IMR-90 (cell line): ENCODE data around the gene SH2D7. TPM values are rescaled to one million over a fixed set of nuclear protein-coding genes. Genes with fewer than 3 reads are reported as not detected.

Source experiments
- ATAC-seq: fragments of 200-7000 bp; cut with Tn5 transposase; 2 replicates; pipeline ENCODE4 v1.9.1; 2020; ENCODE audit warnings: low read depth, mild to moderate bottlenecking, moderate library complexity
- BruUV-seq: library from RNA; stranded (reverse); fragments of 400-500 nt; replicated peaks from 2 replicates; lab custom pipeline; 2021; lab: Mats Ljungman, UMichigan
- CTCF ChIA-PET: fragments of 300-600 bp; formaldehyde crosslinking; extraction: SDS; loops from one replicate; lab custom pipeline; 2021; ENCODE audit warnings: antibody characterized with exemption; lab: Yijun Ruan, JAX
- POLR2A ChIA-PET: fragments of 300-600 bp; sonication (Branson Sonifier 250); formaldehyde crosslinking; loops from one replicate; lab custom pipeline; 2022; ENCODE audit warnings: antibody characterized with exemption; ENCODE audit not compliant: unreplicated experiment; lab: Charles Lee
- DNase-seq: peaks from one replicate; pipeline ENCODE4 v3.0.0; 2013
- H2AFZ ChIP-seq: replicated peaks from 2 replicates; pipeline ENCODE3; 2013; ENCODE audit warnings: low read length, mild to moderate bottlenecking; ENCODE audit not compliant: poor library complexity
- H2AK5ac ChIP-seq: 2 replicates; pipeline ENCODE4 v1.6.1; 2013; ENCODE audit warnings: low read depth, low read length, inconsistent platforms
- H2AK9ac ChIP-seq: replicated peaks from 2 replicates; pipeline ENCODE3; 2013; ENCODE audit warnings: mild to moderate bottlenecking, low read depth, low read length, moderate library complexity; ENCODE audit not compliant: poor library complexity
- H2BK120ac ChIP-seq: 2 replicates; pipeline ENCODE4 v1.6.1; 2013; ENCODE audit warnings: low read depth, low read length, inconsistent platforms
- H2BK15ac ChIP-seq: 3 replicates; pipeline ENCODE4 v1.6.1; 2013; ENCODE audit warnings: low read depth, low read length, inconsistent platforms
- H2BK20ac ChIP-seq: 2 replicates; pipeline ENCODE4 v1.6.1; 2013; ENCODE audit warnings: low read depth, mild to moderate bottlenecking, inconsistent platforms, low read length, moderate library complexity
- H2BK5ac ChIP-seq: 2 replicates; pipeline ENCODE4 v1.6.1; 2013; ENCODE audit warnings: mild to moderate bottlenecking, low read depth, low read length, inconsistent platforms; ENCODE audit not compliant: poor library complexity, severe bottlenecking
- H3K14ac ChIP-seq: replicated peaks from 2 replicates; pipeline ENCODE4 v1.6.1; 2013; ENCODE audit warnings: low read depth, low read length, inconsistent platforms
- H3K18ac ChIP-seq: 2 replicates; pipeline ENCODE4 v1.6.1; 2013; ENCODE audit warnings: low read depth, low read length, control low read depth
- H3K23ac ChIP-seq: 2 replicates; pipeline ENCODE4 v1.6.1; 2013; ENCODE audit warnings: low read depth, low read length, inconsistent platforms
- H3K27ac ChIP-seq: 2 replicates; pipeline ENCODE4 v1.5.1; 2013; ENCODE audit warnings: mild to moderate bottlenecking, control low read depth, low read length; ENCODE audit not compliant: insufficient read depth
- H3K27me3 ChIP-seq: 2 replicates; pipeline ENCODE4 v1.6.1; 2013; ENCODE audit warnings: low read length; ENCODE audit not compliant: control insufficient read depth, insufficient read depth
- H3K36me3 ChIP-seq: 2 replicates; pipeline ENCODE4 v1.6.1; 2013; ENCODE audit warnings: low read length, mixed read lengths; ENCODE audit not compliant: control insufficient read depth, insufficient read depth
- H3K4ac ChIP-seq: 2 replicates; pipeline ENCODE4 v1.6.1; 2013; ENCODE audit warnings: low read depth, low read length, inconsistent platforms
- H3K4me1 ChIP-seq: 2 replicates; pipeline ENCODE4 v1.6.1; 2013; ENCODE audit warnings: low read length, mixed read lengths; ENCODE audit not compliant: control insufficient read depth, insufficient read depth
- H3K4me2 ChIP-seq: 2 replicates; pipeline ENCODE4 v1.6.1; 2013; ENCODE audit warnings: low read depth, mild to moderate bottlenecking, control low read depth, low read length, moderate library complexity
- H3K4me3 ChIP-seq: 2 replicates; pipeline ENCODE4 v1.5.1; 2013; ENCODE audit warnings: low read depth, mild to moderate bottlenecking, control low read depth, low read length, moderate library complexity; ENCODE audit not compliant: insufficient read depth
- H3K56ac ChIP-seq: 2 replicates; pipeline ENCODE4 v1.6.1; 2013; ENCODE audit warnings: low read length, inconsistent platforms; ENCODE audit not compliant: insufficient read depth; ENCODE audit errors: extremely low read depth
- H3K79me1 ChIP-seq, 2 experiments: 2 replicates each; pipeline ENCODE4 v1.6.1; 2013; ENCODE audit warnings: low read length in 2 of 2, inconsistent platforms in 1 of 2, low read depth in 1 of 2
- H3K9ac ChIP-seq: 2 replicates; pipeline ENCODE4 v1.6.1; 2013; ENCODE audit warnings: low read depth, low read length, control low read depth
- H3K9me1 ChIP-seq: 2 replicates; pipeline ENCODE4 v1.6.1; 2013; ENCODE audit warnings: low read length, inconsistent platforms; ENCODE audit not compliant: insufficient read depth
- H3K9me3 ChIP-seq: 2 replicates; pipeline ENCODE4 v1.6.1; 2013; ENCODE audit warnings: low read length; ENCODE audit not compliant: control insufficient read depth, insufficient read depth
- H4K20me1 ChIP-seq: 2 replicates; pipeline ENCODE4 v1.6.1; 2013; ENCODE audit warnings: low read length, inconsistent platforms; ENCODE audit not compliant: insufficient read depth
- H4K5ac ChIP-seq: 2 replicates; pipeline ENCODE4 v1.6.1; 2013; ENCODE audit warnings: mild to moderate bottlenecking, low read depth, low read length, control low read depth
- H4K8ac ChIP-seq, 2 experiments: 2 replicates each; pipeline ENCODE4 v1.6.1; 2013; ENCODE audit warnings: low read depth in 2 of 2, low read length in 2 of 2, control low read depth in 1 of 2, inconsistent platforms in 1 of 2
- H4K91ac ChIP-seq: 2 replicates; pipeline ENCODE4 v1.6.1; 2013; ENCODE audit warnings: low read depth, low read length, inconsistent platforms; ENCODE audit not compliant: insufficient read depth
- CHD1 ChIP-seq: IDR thresholded peaks from 2 replicates; pipeline ENCODE4 v1.6.1; 2012; ENCODE audit warnings: low read depth, low read length, improper control_type of control experiment
- MAFK ChIP-seq: IDR thresholded peaks from 2 replicates; pipeline ENCODE4 v1.6.1; 2012; ENCODE audit warnings: low read depth, low read length, improper control_type of control experiment
- MAZ ChIP-seq: IDR thresholded peaks from 2 replicates; pipeline ENCODE4 v1.6.1; 2012; ENCODE audit warnings: low read depth, mild to moderate bottlenecking, low read length, improper control_type of control experiment, moderate library complexity, borderline replicate concordance
- POLR2A ChIP-seq: IDR thresholded peaks from 2 replicates; pipeline ENCODE4 v1.6.1; 2012; ENCODE audit warnings: mild to moderate bottlenecking, low read depth, low read length
- RAD21 ChIP-seq: IDR thresholded peaks from 2 replicates; pipeline ENCODE4 v1.6.1; 2012; ENCODE audit warnings: low read length, improper control_type of control experiment
- RFX5 ChIP-seq: IDR thresholded peaks from 2 replicates; pipeline ENCODE4 v1.8.0; 2012; ENCODE audit warnings: low read depth, mild to moderate bottlenecking, low read length, moderate library complexity
- WGBS, 2 experiments: methylation state at CpG; one replicate each; pipeline versions ENCODE4 v1.1.5 to v1.1.7; 2013; ENCODE audit warnings: missing lambda C conversion rate in 2 of 2; ENCODE audit not compliant: insufficient read length in 1 of 2; ENCODE audit errors: extremely low coverage in 2 of 2; 5-methylcytosine and 5-hydroxymethylcytosine counted together
- dilution Hi-C: fragments of 300-500 bp; cut with HindIII; formaldehyde crosslinking; loops from one replicate; pipeline ENCODE4 v1.14.3; 2018; ENCODE audit warnings: low sequenced_read_pairs; ENCODE audit not compliant: unreplicated experiment
- in situ Hi-C: fragments of 300-500 bp; cut with MboI; formaldehyde crosslinking; loops from 3 replicates; pipeline ENCODE4 v1.14.3; 2019; ENCODE audit warnings: low sequenced_read_pairs, inconsistent platforms, mixed read lengths
- intact Hi-C: fragments of 100-400 bp; cut with micrococcal nuclease; formaldehyde crosslinking; loops from 2 replicates; pipeline ENCODE4 v1.10.0; 2022
- polyA plus RNA-seq, 3 experiments: library from polyadenylated mRNA; depleted of rRNA; stranded (reverse); fragments of >200 nt; gene quantifications; 2 replicates each; pipeline ENCODE4 v1.2.3, GENCODE V29; 2012; ENCODE audit warnings: low replicate concordance in 1 of 3
- total RNA-seq: library from RNA; depleted of rRNA; stranded (reverse); fragments of >200 nt; gene quantifications from 2 replicates; pipeline ENCODE4 v1.2.3, GENCODE V29; 2012
- TF ChIP-seq, protein P1 (sequence below): fragments of 150-350 bp; IDR thresholded peaks from 2 replicates; pipeline ENCODE4 v1.6.1; 2017; ENCODE audit warnings: mild to moderate bottlenecking, antibody characterized with exemption, low read length, low read depth
- TF ChIP-seq, protein P2 (sequence below): conservative IDR thresholded peaks from 2 replicates; pipeline ENCODE4 v1.5.1; 2012; ENCODE audit warnings: mild to moderate bottlenecking, low read depth, low read length, improper control_type of control experiment

Gene SH2D7
- total and polyA plus RNA-seq, 2 of the 4 experiments (the other 2 are of a cell fraction), result not detected

DNA sequence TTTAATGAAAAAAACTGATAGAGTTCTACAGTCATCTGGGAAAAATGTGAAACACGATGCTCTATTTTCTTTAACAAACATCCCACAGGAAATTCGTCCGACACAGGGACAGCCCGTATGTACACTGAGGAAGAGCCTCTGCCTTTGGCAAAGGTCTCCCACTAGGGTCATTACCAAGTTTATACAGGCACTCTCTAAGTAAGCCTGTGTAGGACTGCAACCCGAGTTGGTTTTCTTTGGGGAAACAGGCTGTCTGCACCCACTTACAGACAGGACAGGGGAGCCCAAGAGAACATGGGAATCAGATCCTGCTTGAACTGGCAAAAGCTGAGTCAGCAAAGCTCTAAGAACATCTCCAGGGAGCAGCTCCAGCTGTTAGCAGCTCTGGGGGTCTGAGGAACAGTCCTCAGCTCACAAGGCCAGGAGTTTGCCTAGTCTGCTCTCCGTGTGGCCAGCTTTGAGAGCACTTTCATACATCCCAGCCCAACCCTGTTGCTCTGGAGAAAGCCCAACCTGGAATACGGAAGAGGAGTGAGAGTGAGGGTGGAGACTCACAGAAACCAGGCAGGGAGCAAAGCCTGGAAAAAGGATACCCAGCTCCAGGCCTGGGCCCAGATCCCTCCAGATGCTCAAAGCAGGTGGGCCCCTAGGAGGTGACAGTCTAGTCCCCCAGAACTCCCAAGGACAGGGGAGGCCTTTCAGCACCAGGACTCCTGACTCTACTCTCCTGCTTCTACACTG is 16.7 kb upstream of the SH2D7 start:
- DNase-seq (peak; percentile 95), ATAC-seq (peak; percentile 67)
- WGBS, 2 experiments, result no CpG with 5 or more reads among the region's 7 CpGs
- Histone ChIP-seq H2BK120ac (peak overlapping the region; percentile 83), H3K27ac (peak overlapping the region; percentile 97), H3K79me1 (peaks cover 14 to 49% of the 10 kb centered on the region in 2 experiments), H3K4me3 (peak overlapping the region; percentile 77), H4K91ac (peak overlapping the region; percentile 85), H2AK5ac (peak overlapping the region; percentile 98), H3K4me2 (peak overlapping the region; percentile 70), H2BK15ac (peak overlapping the region; percentile 96), H3K18ac (peak overlapping the region; percentile 80), H2BK20ac (peak overlapping the region; percentile 67), H3K36me3 (peaks cover 2% of the 10 kb centered on the region), H3K14ac (peak overlapping the region; percentile 71), H3K9me3 (no peaks in the 10 kb centered on the region), H3K23ac (peak overlapping the region; percentile 94), H3K4me1 (peaks cover 9% of the 10 kb centered on the region), H3K9ac (peak overlapping the region; percentile 92), H2AK9ac (peak overlapping the region; percentile 96), H3K4ac (peak overlapping the region; percentile 90), H2AFZ (peak overlapping the region; percentile 19), H4K20me1 (peaks cover 16% of the 10 kb centered on the region), H3K27me3 (no peaks in the 10 kb centered on the region), H4K5ac (peak overlapping the region; percentile 59), H3K56ac (peak overlapping the region; percentile 64), H2BK5ac (peak overlapping the region; percentile 84), H3K9me1 (peaks cover 16% of the 10 kb centered on the region), H4K8ac (peak overlapping the region; percentile 58 to 83)
- TSS peak; percentile 18 for BruUV-seq
- in situ Hi-C loops, result no loop called here
- CTCF ChIA-PET, result interaction anchor here (0.7 to 0.9 kb wide), 4 partner anchors 25 to 71 kb away, joined by 3 to 4 read pairs (median 4); no protein-coding TSS in a partner anchor
- POLR2A ChIA-PET, result no interaction called here
- dilution Hi-C loops, result no loop called here
- TF ChIP-seq MAZ (0 out of 2 replicates have a peak, but pooled peaks have one; percentile 11), RFX5 (no peak), RAD21 (no peak), CHD1 (no peak), POLR2A (peak; percentile 84), MAFK (peak; percentile 99)
- TF ChIP-seq, protein P1, sequence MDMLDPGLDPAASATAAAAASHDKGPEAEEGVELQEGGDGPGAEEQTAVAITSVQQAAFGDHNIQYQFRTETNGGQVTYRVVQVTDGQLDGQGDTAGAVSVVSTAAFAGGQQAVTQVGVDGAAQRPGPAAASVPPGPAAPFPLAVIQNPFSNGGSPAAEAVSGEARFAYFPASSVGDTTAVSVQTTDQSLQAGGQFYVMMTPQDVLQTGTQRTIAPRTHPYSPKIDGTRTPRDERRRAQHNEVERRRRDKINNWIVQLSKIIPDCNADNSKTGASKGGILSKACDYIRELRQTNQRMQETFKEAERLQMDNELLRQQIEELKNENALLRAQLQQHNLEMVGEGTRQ, result no peak
- TF ChIP-seq, protein P2, sequence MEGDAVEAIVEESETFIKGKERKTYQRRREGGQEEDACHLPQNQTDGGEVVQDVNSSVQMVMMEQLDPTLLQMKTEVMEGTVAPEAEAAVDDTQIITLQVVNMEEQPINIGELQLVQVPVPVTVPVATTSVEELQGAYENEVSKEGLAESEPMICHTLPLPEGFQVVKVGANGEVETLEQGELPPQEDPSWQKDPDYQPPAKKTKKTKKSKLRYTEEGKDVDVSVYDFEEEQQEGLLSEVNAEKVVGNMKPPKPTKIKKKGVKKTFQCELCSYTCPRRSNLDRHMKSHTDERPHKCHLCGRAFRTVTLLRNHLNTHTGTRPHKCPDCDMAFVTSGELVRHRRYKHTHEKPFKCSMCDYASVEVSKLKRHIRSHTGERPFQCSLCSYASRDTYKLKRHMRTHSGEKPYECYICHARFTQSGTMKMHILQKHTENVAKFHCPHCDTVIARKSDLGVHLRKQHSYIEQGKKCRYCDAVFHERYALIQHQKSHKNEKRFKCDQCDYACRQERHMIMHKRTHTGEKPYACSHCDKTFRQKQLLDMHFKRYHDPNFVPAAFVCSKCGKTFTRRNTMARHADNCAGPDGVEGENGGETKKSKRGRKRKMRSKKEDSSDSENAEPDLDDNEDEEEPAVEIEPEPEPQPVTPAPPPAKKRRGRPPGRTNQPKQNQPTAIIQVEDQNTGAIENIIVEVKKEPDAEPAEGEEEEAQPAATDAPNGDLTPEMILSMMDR, result 0 out of 2 replicates have a peak, but pooled peaks have one; percentile 2
- intact Hi-C loops, result no loop called here
